PFSK-1 (cell line): Measurements from ENCODE around the gene ZNF10.

Experiments used
- POLR2AphosphoS5 ChIP-seq: IDR thresholded peaks from 2 replicates; pipeline ENCODE4 v1.6.1; 2012; ENCODE audit warnings: low read depth, mild to moderate bottlenecking, control low read depth, low read length, moderate library complexity
- SIN3A ChIP-seq: IDR thresholded peaks from 2 replicates; pipeline ENCODE4 v1.6.1; 2012; ENCODE audit warnings: mild to moderate bottlenecking, low read length, moderate library complexity, borderline replicate concordance; ENCODE audit not compliant: insufficient read depth
- TAF1 ChIP-seq: IDR thresholded peaks from 2 replicates; pipeline ENCODE4 v1.6.1; 2012; ENCODE audit warnings: low read length, control low read depth, borderline replicate concordance; ENCODE audit not compliant: insufficient read depth

- TF ChIP-seq SIN3A (no peak), TAF1 (no peak), POLR2AphosphoS5 (no peak)
These were observed 5.3 kb downstream of the ZNF10 start for GRCh38 chr12:133135747-133136146.
